ENCODE results near the gene SHROOM1. TPM values are rescaled to one million over a fixed set of nuclear protein-coding genes. Genes with fewer than 3 reads are reported as not detected.

SHROOM1 gene
- total and polyA plus RNA-seq, 9 of the 15 experiments (the other 6 are each of a cell fraction or from before 2014, with no cell fraction given) = 0.44 to 26.5 (median 11.9) TPM

GRCh38 chr5:132830436-132831094 lies at the start of gene SHROOM1 (continued):
- TF ChIP-seq PKNOX1 (IDR thresholded peaks at IDR 0.05) (no peak), HBP1 (CRISPR knock-in tag; IDR thresholded peaks at IDR 0.05) (no peak), SUPT5H (IDR thresholded peaks at IDR 0.05) (peak; percentile 80), ZNF347 (CRISPR knock-in tag; IDR thresholded peaks at IDR 0.05; ENCODE audit: low read depth) (no peak), NEUROD1 (IDR thresholded peaks at IDR 0.05; ENCODE audit: borderline replicate concordance, low read depth, low read length, partially characterized antibody) (no peak), NR3C1 (CRISPR knock-in tag; IDR thresholded peaks at IDR 0.05) (no peak), ZNF695 (CRISPR knock-in tag; IDR thresholded peaks at IDR 0.05) (no peak), NFXL1 (CRISPR knock-in tag; IDR thresholded peaks at IDR 0.05) (no peak), KDM5B (IDR thresholded peaks at IDR 0.05; ENCODE audit: insufficient replicate concordance, low read depth, low read length) (peak; percentile 37), RREB1 (CRISPR knock-in tag; IDR thresholded peaks at IDR 0.05) (peak; percentile 89), TCF15 (CRISPR knock-in tag; IDR thresholded peaks at IDR 0.05) (no peak; the same call in 1 of the 2 replicates), THRB (CRISPR knock-in tag; conservative IDR thresholded peaks at IDR 0.05) (0 out of 2 replicates have a peak, but pooled peaks have one; percentile 44), PML (IDR thresholded peaks at IDR 0.05; ENCODE audit: low read length) (peak; percentile 81), UBTF (IDR thresholded peaks at IDR 0.05; ENCODE audit: borderline replicate concordance in 1 of 2, low read depth in 2 of 2, low read length in 2 of 2) (peak; percentile 90 to 96)

All from K562 (cell line).